OCI-LY1 (cell line): ENCODE data around the gene OPRM1.

ENCODE experiments used
- CTCF ChIP-seq: fragments of 200-600 bp; sonication (generic), shearing (Covaris generic); IDR thresholded peaks from 2 replicates; pipeline ENCODE4 v1.5.1; 2017; ENCODE audit warnings: mild to moderate bottlenecking, antibody characterized with exemption, low read length, moderate library complexity, mixed read lengths
- EZH2 ChIP-seq: fragments of 200-600 bp; sonication (generic), shearing (Covaris generic); IDR thresholded peaks from 2 replicates; pipeline ENCODE4 v1.8.0; 2017; ENCODE audit warnings: borderline replicate concordance, mixed run types, mild to moderate bottlenecking, antibody characterized with exemption, low read length, moderate library complexity, mixed read lengths

GRCh38 chr6:154233383-154233782, 194.3 kb downstream of the OPRM1 start:
- TF ChIP-seq CTCF (no peak), EZH2 (no peak)
